ENCODE results near the gene CTSK. TPM values are rescaled to one million over a fixed set of nuclear protein-coding genes. Genes with fewer than 3 reads are reported as not detected.

The CTSK gene
- total and polyA plus RNA-seq, 2 of the 4 experiments (the other 2 are of a cell fraction): 7.7 to 15.1 TPM

DNA sequence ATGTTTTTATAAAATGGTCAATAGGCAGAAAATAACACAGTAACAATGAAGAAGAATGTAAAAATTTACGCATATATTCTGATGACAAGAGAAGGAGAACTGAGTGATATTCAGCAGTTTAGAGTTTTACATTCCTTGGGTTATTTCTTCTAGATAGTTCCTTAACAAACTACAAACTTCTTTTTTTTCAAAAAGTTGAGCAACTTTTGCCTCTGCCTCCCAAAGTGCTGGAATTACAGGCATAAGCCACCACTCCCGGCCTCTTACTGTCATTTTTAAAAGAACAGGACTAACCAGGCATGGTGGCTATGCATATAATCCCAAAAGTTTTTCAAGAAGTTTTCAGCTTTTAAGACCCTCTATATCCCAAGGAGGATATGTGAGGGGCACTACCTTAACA lies 35.4 kb upstream of the CTSK start:
- H3K36me3 ChIP-seq (ENCODE audit: control insufficient read depth, insufficient read depth, low read length): peaks cover 21% of the 10 kb centered on the region
- ATAC-seq (ENCODE audit: low read depth) (no peak), DNase-seq (no peak)
- no peak overlapping the region for H3K4ac ChIP-seq (ENCODE audit: low read depth, low read length)
- H4K5ac ChIP-seq (ENCODE audit: low read depth, low read length): no peak overlapping the region
- in situ Hi-C loops (cut with MboI; ENCODE audit: low sequenced_read_pairs) (no loop called here), dilution Hi-C loops (cut with HindIII; ENCODE audit: low sequenced_read_pairs, unreplicated experiment) (no loop called here), intact Hi-C loops (cut with micrococcal nuclease) (no loop called here)
- no peak overlapping the region for H4K91ac ChIP-seq (ENCODE audit: insufficient read depth, low read depth, low read length)
- H3K23ac ChIP-seq (ENCODE audit: low read depth, low read length): no peak overlapping the region
- H3K18ac ChIP-seq (ENCODE audit: low read depth, low read length): no peak overlapping the region
- H3K4me2 ChIP-seq (ENCODE audit: low read depth, low read length): no peak overlapping the region
- H4K20me1 ChIP-seq (ENCODE audit: insufficient read depth, low read length): no peaks in the 10 kb centered on the region
- H3K4me3 ChIP-seq (ENCODE audit: insufficient read depth, low read depth, low read length): no peak overlapping the region
- H3K79me1 ChIP-seq (ENCODE audit: low read depth in 1 of 2, low read length in 2 of 2): peaks cover 0 to 7% of the 10 kb centered on the region in 2 experiments; a peak in 1 of 4 replicates
- no peaks in the 10 kb centered on the region for H3K9me1 ChIP-seq (ENCODE audit: insufficient read depth, low read length)
- CTCF ChIA-PET: interaction anchor here (0.7 to 1.2 kb wide), 2 partner anchors 79 to 592 kb away, joined by 4 to 9 read pairs; no protein-coding TSS in a partner anchor
- H2BK5ac ChIP-seq (ENCODE audit: low read depth, low read length, poor library complexity, severe bottlenecking): no peak overlapping the region
- H2AK9ac ChIP-seq (replicated peaks; ENCODE audit: low read depth, low read length, poor library complexity): no peak overlapping the region
- no TSS peak for BruUV-seq (replicated peaks)
- H2BK20ac ChIP-seq (ENCODE audit: low read depth, low read length): no peak overlapping the region
- no peak overlapping the region for H2AK5ac ChIP-seq (ENCODE audit: low read depth, low read length)
- no peak overlapping the region for H2BK15ac ChIP-seq (ENCODE audit: low read depth, low read length)
- H4K8ac ChIP-seq (ENCODE audit: low read depth in 2 of 2, low read length in 2 of 2): no peak overlapping the region
- H3K9me3 ChIP-seq (ENCODE audit: control insufficient read depth, insufficient read depth, low read length): no peaks in the 10 kb centered on the region
- WGBS, 2 experiments (ENCODE audit: extremely low coverage in 2 of 2, insufficient read length in 1 of 2): no CpG with 5 or more reads among the region's 2 CpGs
- no peak overlapping the region for H3K14ac ChIP-seq (replicated peaks; ENCODE audit: low read depth, low read length)
- H3K56ac ChIP-seq (ENCODE audit: extremely low read depth, insufficient read depth, low read length): no peak overlapping the region
- H3K4me1 ChIP-seq (ENCODE audit: control insufficient read depth, insufficient read depth, low read length): no peaks in the 10 kb centered on the region
- POLR2A ChIA-PET (ENCODE audit: unreplicated experiment): no interaction called here
- no peak for TF ChIP-seq MXI1 (IDR thresholded peaks at IDR 0.05; ENCODE audit: borderline replicate concordance, low read depth, low read length)
- no peak for TF ChIP-seq RCOR1 (IDR thresholded peaks at IDR 0.05; ENCODE audit: insufficient replicate concordance, low read length)
- TF ChIP-seq MAZ (IDR thresholded peaks at IDR 0.05; ENCODE audit: borderline replicate concordance, low read depth, low read length): no peak
- TF ChIP-seq RAD21 (IDR thresholded peaks at IDR 0.05; ENCODE audit: low read length): no peak
- no peak for TF ChIP-seq RFX5 (IDR thresholded peaks at IDR 0.05; ENCODE audit: low read depth, low read length)
- no peak for TF ChIP-seq NFE2L2 (IDR thresholded peaks at IDR 0.05; ENCODE audit: low read depth, low read length)
- no peak for TF ChIP-seq SMC3 (IDR thresholded peaks at IDR 0.05; ENCODE audit: low read depth, low read length)
- TF ChIP-seq POLR2A (IDR thresholded peaks at IDR 0.05; ENCODE audit: low read depth, low read length): no peak
- TF ChIP-seq, protein P1, sequence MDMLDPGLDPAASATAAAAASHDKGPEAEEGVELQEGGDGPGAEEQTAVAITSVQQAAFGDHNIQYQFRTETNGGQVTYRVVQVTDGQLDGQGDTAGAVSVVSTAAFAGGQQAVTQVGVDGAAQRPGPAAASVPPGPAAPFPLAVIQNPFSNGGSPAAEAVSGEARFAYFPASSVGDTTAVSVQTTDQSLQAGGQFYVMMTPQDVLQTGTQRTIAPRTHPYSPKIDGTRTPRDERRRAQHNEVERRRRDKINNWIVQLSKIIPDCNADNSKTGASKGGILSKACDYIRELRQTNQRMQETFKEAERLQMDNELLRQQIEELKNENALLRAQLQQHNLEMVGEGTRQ (IDR thresholded peaks at IDR 0.05; ENCODE audit: low read depth, low read length): no peak
- TF ChIP-seq CEBPB (IDR thresholded peaks at IDR 0.05; ENCODE audit: low read depth, low read length): no peak
- no peak for TF ChIP-seq FOS (IDR thresholded peaks at IDR 0.05; ENCODE audit: low read depth, low read length)
- TF ChIP-seq, protein P2, sequence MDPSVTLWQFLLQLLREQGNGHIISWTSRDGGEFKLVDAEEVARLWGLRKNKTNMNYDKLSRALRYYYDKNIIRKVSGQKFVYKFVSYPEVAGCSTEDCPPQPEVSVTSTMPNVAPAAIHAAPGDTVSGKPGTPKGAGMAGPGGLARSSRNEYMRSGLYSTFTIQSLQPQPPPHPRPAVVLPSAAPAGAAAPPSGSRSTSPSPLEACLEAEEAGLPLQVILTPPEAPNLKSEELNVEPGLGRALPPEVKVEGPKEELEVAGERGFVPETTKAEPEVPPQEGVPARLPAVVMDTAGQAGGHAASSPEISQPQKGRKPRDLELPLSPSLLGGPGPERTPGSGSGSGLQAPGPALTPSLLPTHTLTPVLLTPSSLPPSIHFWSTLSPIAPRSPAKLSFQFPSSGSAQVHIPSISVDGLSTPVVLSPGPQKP (IDR thresholded peaks at IDR 0.05; ENCODE audit: borderline replicate concordance, low read depth, low read length): no peak
- TF ChIP-seq MAFK (IDR thresholded peaks at IDR 0.05; ENCODE audit: low read depth, low read length): no peak
- TF ChIP-seq, protein P3, sequence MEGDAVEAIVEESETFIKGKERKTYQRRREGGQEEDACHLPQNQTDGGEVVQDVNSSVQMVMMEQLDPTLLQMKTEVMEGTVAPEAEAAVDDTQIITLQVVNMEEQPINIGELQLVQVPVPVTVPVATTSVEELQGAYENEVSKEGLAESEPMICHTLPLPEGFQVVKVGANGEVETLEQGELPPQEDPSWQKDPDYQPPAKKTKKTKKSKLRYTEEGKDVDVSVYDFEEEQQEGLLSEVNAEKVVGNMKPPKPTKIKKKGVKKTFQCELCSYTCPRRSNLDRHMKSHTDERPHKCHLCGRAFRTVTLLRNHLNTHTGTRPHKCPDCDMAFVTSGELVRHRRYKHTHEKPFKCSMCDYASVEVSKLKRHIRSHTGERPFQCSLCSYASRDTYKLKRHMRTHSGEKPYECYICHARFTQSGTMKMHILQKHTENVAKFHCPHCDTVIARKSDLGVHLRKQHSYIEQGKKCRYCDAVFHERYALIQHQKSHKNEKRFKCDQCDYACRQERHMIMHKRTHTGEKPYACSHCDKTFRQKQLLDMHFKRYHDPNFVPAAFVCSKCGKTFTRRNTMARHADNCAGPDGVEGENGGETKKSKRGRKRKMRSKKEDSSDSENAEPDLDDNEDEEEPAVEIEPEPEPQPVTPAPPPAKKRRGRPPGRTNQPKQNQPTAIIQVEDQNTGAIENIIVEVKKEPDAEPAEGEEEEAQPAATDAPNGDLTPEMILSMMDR (conservative IDR thresholded peaks at IDR 0.05; ENCODE audit: low read depth, low read length): no peak
- TF ChIP-seq CHD1 (IDR thresholded peaks at IDR 0.05; ENCODE audit: low read depth, low read length): no peak
- no peak for TF ChIP-seq BHLHE40 (IDR thresholded peaks at IDR 0.05; ENCODE audit: low read depth, low read length)
- H2AFZ ChIP-seq (replicated peaks; ENCODE audit: low read length, poor library complexity): no peak overlapping the region
- no peak overlapping the region for H2BK120ac ChIP-seq (ENCODE audit: low read depth, low read length)
- H3K27ac ChIP-seq (ENCODE audit: insufficient read depth, low read length): no peak overlapping the region
- no peaks in the 10 kb centered on the region for H3K27me3 ChIP-seq (ENCODE audit: control insufficient read depth, insufficient read depth, low read length)
- H3K9ac ChIP-seq (ENCODE audit: low read depth, low read length): no peak overlapping the region

Measured in IMR-90 (cell line).